PFSK-1 (cell line): ENCODE measurements around the gene SOD1.

Experiments
- FOXP2 ChIP-seq: optimal IDR thresholded peaks from 2 replicates; pipeline ENCODE3; 2011; ENCODE audit warnings: borderline replicate concordance, control low read depth, inconsistent platforms; ENCODE audit not compliant: insufficient read depth; ENCODE audit errors: extremely low read length, extremely low read depth
- POLR2AphosphoS5 ChIP-seq: IDR thresholded peaks from 2 replicates; pipeline ENCODE4 v1.6.1; 2012; ENCODE audit warnings: low read depth, mild to moderate bottlenecking, control low read depth, low read length, moderate library complexity
- REST ChIP-seq, 2 experiments: IDR thresholded peaks; 2 replicates each; pipeline versions ENCODE4 v1.6.1 to v1.8.0; 2011 to 2012; ENCODE audit warnings: low read depth in 2 of 2, low read length in 2 of 2, control low read depth in 1 of 2, inconsistent platforms in 1 of 2, mild to moderate bottlenecking in 1 of 2, moderate library complexity in 1 of 2; ENCODE audit not compliant: insufficient read depth in 1 of 2
- SIN3A ChIP-seq: IDR thresholded peaks from 2 replicates; pipeline ENCODE4 v1.6.1; 2012; ENCODE audit warnings: mild to moderate bottlenecking, low read length, moderate library complexity, borderline replicate concordance; ENCODE audit not compliant: insufficient read depth
- TAF1 ChIP-seq: IDR thresholded peaks from 2 replicates; pipeline ENCODE4 v1.6.1; 2012; ENCODE audit warnings: low read length, control low read depth, borderline replicate concordance; ENCODE audit not compliant: insufficient read depth

Gene SOD1

GRCh38 chr21:31656199-31657095 is 3.0 kb upstream of the SOD1 start:
- no peak for TF ChIP-seq POLR2AphosphoS5
- no peak for TF ChIP-seq REST (IDR thresholded peaks at IDR 0.05; ENCODE audit: insufficient read depth in 1 of 2, low read depth in 2 of 2, low read length in 2 of 2)
- TF ChIP-seq SIN3A, result no peak
- TF ChIP-seq TAF1, result no peak
- no peak for TF ChIP-seq FOXP2

- TF ChIP-seq SIN3A (no peak), TAF1 (no peak), REST (IDR thresholded peaks at IDR 0.05; ENCODE audit: insufficient read depth in 1 of 2, low read depth in 2 of 2, low read length in 2 of 2) (no peak), POLR2AphosphoS5 (no peak), FOXP2 (no peak)
These were observed 1.4 kb upstream of the SOD1 start for GRCh38 chr21:31658053-31658452.

GRCh38 chr21:31659286-31659535 is 282 bp upstream of the SOD1 start:
- TF ChIP-seq POLR2AphosphoS5 (no peak), FOXP2 (no peak), SIN3A (no peak), REST (IDR thresholded peaks at IDR 0.05; ENCODE audit: insufficient read depth in 1 of 2, low read depth in 2 of 2, low read length in 2 of 2) (no peak), TAF1 (no peak)

GRCh38 chr21:31660259-31660565 is 719 bp downstream of the SOD1 start:
- TF ChIP-seq TAF1, result no peak
- TF ChIP-seq FOXP2, result no peak
- TF ChIP-seq POLR2AphosphoS5, result no peak
- no peak for TF ChIP-seq SIN3A
- TF ChIP-seq REST (IDR thresholded peaks at IDR 0.05; ENCODE audit: insufficient read depth in 1 of 2, low read depth in 2 of 2, low read length in 2 of 2), result no peak

- TF ChIP-seq REST (IDR thresholded peaks at IDR 0.05; ENCODE audit: insufficient read depth in 1 of 2, low read depth in 2 of 2, low read length in 2 of 2), result no peak
- no peak for TF ChIP-seq SIN3A
- TF ChIP-seq FOXP2, result no peak
- no peak for TF ChIP-seq POLR2AphosphoS5
- no peak for TF ChIP-seq TAF1
These were observed 1.1 kb downstream of the SOD1 start for GRCh38 chr21:31660591-31660990.
